HEK293 (cell line): Measurements from ENCODE around the gene MIER3.

Experiments
- CTCF ChIA-PET: fragments of 350-600 bp; formaldehyde crosslinking; extraction: SDS; loops from one replicate; lab custom pipeline; 2021; ENCODE audit warnings: antibody characterized with exemption; lab: Yijun Ruan, JAX
- POLR2A ChIA-PET: fragments of 300-600 bp; formaldehyde crosslinking; extraction: SDS; loops from one replicate; lab custom pipeline; 2020; ENCODE audit warnings: antibody characterized with exemption, inconsistent platforms; lab: Yijun Ruan, JAX
- H3K27ac ChIP-seq: fragments of 200-500 bp; sonication (Bioruptor generic); 2 replicates; pipeline ENCODE4 v1.5.1; 2014; ENCODE audit warnings: low read depth, low read length, control low read depth, inconsistent platforms; ENCODE audit errors: extremely low read depth
- H3K36me3 ChIP-seq, 2 experiments: fragments of 200-500 bp in 1 of 2; sonication (Bioruptor generic) in 1 of 2; 1 replicate in 1 of 2; 2 replicates in 1 of 2; pipeline ENCODE4 v1.5.1; 2014 to 2017; ENCODE audit warnings: inconsistent platforms in 2 of 2, low read length in 2 of 2; ENCODE audit not compliant: control insufficient read depth in 2 of 2, insufficient read depth in 1 of 2
- H3K4me1 ChIP-seq: fragments of 200-500 bp; sonication (Bioruptor generic); 2 replicates; pipeline ENCODE4 v1.5.1; 2014; ENCODE audit warnings: mild to moderate bottlenecking, low read length, inconsistent platforms; ENCODE audit not compliant: control insufficient read depth, insufficient read depth
- H3K4me3 ChIP-seq: 2 replicates; pipeline ENCODE4 v1.5.1; 2011; ENCODE audit warnings: low read depth, mild to moderate bottlenecking, control low read depth, low read length, moderate library complexity
- H3K9me3 ChIP-seq: fragments of 200-500 bp; sonication (Bioruptor generic); 2 replicates; pipeline ENCODE4 v1.5.1; 2014; ENCODE audit warnings: low read depth, low read length, inconsistent platforms; ENCODE audit not compliant: control insufficient read depth, insufficient read depth
- CTCF ChIP-seq: fragments of 450-650 bp; formaldehyde crosslinking; IDR thresholded peaks from 2 replicates; pipeline ENCODE4 v1.5.1; 2016; ENCODE audit warnings: missing biosample characterization, missing genetic modification characterization
- MZF1 ChIP-seq: fragments of 450-650 bp; formaldehyde crosslinking; IDR thresholded peaks from 2 replicates; pipeline ENCODE4 v1.5.1; 2017; ENCODE audit warnings: missing biosample characterization, missing genetic modification characterization, borderline replicate concordance
- REPIN1 ChIP-seq: fragments of 450-650 bp; formaldehyde crosslinking; IDR thresholded peaks from 2 replicates; pipeline ENCODE4 v1.5.1; 2017; ENCODE audit warnings: missing biosample characterization, missing genetic modification characterization, low read depth
- SETDB1 ChIP-seq: IDR thresholded peaks from one replicate; pipeline ENCODE4 v1.6.1; 2017; ENCODE audit warnings: mild to moderate bottlenecking, low read length, moderate library complexity, mixed read lengths; ENCODE audit not compliant: insufficient read length
- SP3 ChIP-seq: fragments of 450-650 bp; formaldehyde crosslinking; IDR thresholded peaks from 2 replicates; pipeline ENCODE4 v1.5.1; 2016; ENCODE audit warnings: missing biosample characterization, missing genetic modification characterization
- ZBTB17 ChIP-seq: fragments of 450-650 bp; formaldehyde crosslinking; IDR thresholded peaks from 2 replicates; pipeline ENCODE4 v1.5.1; 2016; ENCODE audit warnings: missing biosample characterization, missing genetic modification characterization
- ZFP41 ChIP-seq: fragments of 450-650 bp; formaldehyde crosslinking; IDR thresholded peaks from 2 replicates; pipeline ENCODE4 v1.5.1; 2016; ENCODE audit warnings: missing biosample characterization, missing genetic modification characterization, borderline replicate concordance
- ZNF10 ChIP-seq: fragments of 450-650 bp; formaldehyde crosslinking; IDR thresholded peaks from 2 replicates; pipeline ENCODE4 v1.5.1; 2017; ENCODE audit warnings: missing biosample characterization, missing genetic modification characterization
- ZNF121 ChIP-seq: fragments of 450-650 bp; formaldehyde crosslinking; IDR thresholded peaks from 2 replicates; pipeline ENCODE4 v1.5.1; 2016; ENCODE audit warnings: missing biosample characterization, missing genetic modification characterization
- ZNF292 ChIP-seq: fragments of 450-650 bp; formaldehyde crosslinking; IDR thresholded peaks from 2 replicates; pipeline ENCODE4 v1.5.1; 2016; ENCODE audit warnings: low read depth, missing biosample characterization, missing genetic modification characterization, borderline replicate concordance
- ZNF366 ChIP-seq: fragments of 450-650 bp; formaldehyde crosslinking; conservative IDR thresholded peaks from 2 replicates; pipeline ENCODE4 v1.5.1; 2016; ENCODE audit warnings: missing biosample characterization, missing genetic modification characterization
- ZNF37A ChIP-seq: fragments of 450-650 bp; IDR thresholded peaks from 2 replicates; pipeline ENCODE4 v1.5.1; 2018; ENCODE audit warnings: missing biosample characterization, missing genetic modification characterization
- ZNF394 ChIP-seq: fragments of 450-650 bp; formaldehyde crosslinking; IDR thresholded peaks from 2 replicates; pipeline ENCODE4 v1.5.1; 2016; ENCODE audit warnings: missing biosample characterization, missing genetic modification characterization, mild to moderate bottlenecking, moderate library complexity, borderline replicate concordance
- ZNF473 ChIP-seq: fragments of 450-650 bp; formaldehyde crosslinking; IDR thresholded peaks from 2 replicates; pipeline ENCODE4 v1.5.1; 2017; ENCODE audit warnings: missing biosample characterization, missing genetic modification characterization
- ZNF48 ChIP-seq: fragments of 450-650 bp; formaldehyde crosslinking; IDR thresholded peaks from 2 replicates; pipeline ENCODE4 v1.5.1; 2016; ENCODE audit warnings: missing biosample characterization, missing genetic modification characterization
- ZNF514 ChIP-seq: fragments of 450-650 bp; formaldehyde crosslinking; IDR thresholded peaks from 2 replicates; pipeline ENCODE4 v1.5.1; 2016; ENCODE audit warnings: missing biosample characterization, missing genetic modification characterization
- ZNF548 ChIP-seq: fragments of 450-650 bp; formaldehyde crosslinking; IDR thresholded peaks from 2 replicates; pipeline ENCODE4 v1.5.1; 2016; ENCODE audit warnings: missing biosample characterization, missing genetic modification characterization
- ZNF624 ChIP-seq: fragments of 450-650 bp; formaldehyde crosslinking; IDR thresholded peaks from 2 replicates; pipeline ENCODE4 v1.5.1; 2017; ENCODE audit warnings: missing biosample characterization, missing genetic modification characterization
- ZNF626 ChIP-seq: fragments of 450-650 bp; sonication (Bioruptor Pico); formaldehyde crosslinking; IDR thresholded peaks from 2 replicates; pipeline ENCODE4 v1.5.1; 2018; ENCODE audit warnings: missing biosample characterization, missing genetic modification characterization, inconsistent platforms
- ZNF654 ChIP-seq: fragments of 450-650 bp; formaldehyde crosslinking; IDR thresholded peaks from 2 replicates; pipeline ENCODE4 v1.5.1; 2016; ENCODE audit warnings: low read depth, missing biosample characterization, missing genetic modification characterization
- ZNF660 ChIP-seq: fragments of 450-650 bp; IDR thresholded peaks from 2 replicates; pipeline ENCODE4 v1.5.1; 2018; ENCODE audit warnings: missing biosample characterization, mild to moderate bottlenecking, missing genetic modification characterization
- ZNF664 ChIP-seq: fragments of 450-650 bp; formaldehyde crosslinking; IDR thresholded peaks from 2 replicates; pipeline ENCODE4 v1.5.1; 2016; ENCODE audit warnings: missing biosample characterization, missing genetic modification characterization

Gene MIER3

GRCh38 chr5:56900858-56901578 is 50.9 kb downstream of the MIER3 start:
- Histone ChIP-seq H3K9me3 (no peaks in the 10 kb centered on the region), H3K4me1 (no peaks in the 10 kb centered on the region), H3K36me3 (no peaks in the 10 kb centered on the region), H3K4me3 (no peak overlapping the region), H3K27ac (no peak overlapping the region)
- ChIA-PET CTCF (interaction anchor here (0.5 to 3.7 kb wide), 40 partner anchors 10 to 966 kb away, joined by 3 to 44 read pairs (median 4); no protein-coding TSS in a partner anchor), POLR2A (no interaction called here)
- TF ChIP-seq CTCF (tag by site-specific recombination) (0 out of 2 replicates have a peak, but pooled peaks have one; percentile 50), ZNF514 (tag by site-specific recombination) (no peak), ZNF366 (peak; percentile 97), ZBTB17 (peak; percentile 33; the same call in 1 of the 2 replicates), ZNF48 (no peak), ZNF660 (tag by site-specific recombination) (peak; percentile 77), ZNF654 (tag by site-specific recombination) (peak; percentile 91)

DNA sequence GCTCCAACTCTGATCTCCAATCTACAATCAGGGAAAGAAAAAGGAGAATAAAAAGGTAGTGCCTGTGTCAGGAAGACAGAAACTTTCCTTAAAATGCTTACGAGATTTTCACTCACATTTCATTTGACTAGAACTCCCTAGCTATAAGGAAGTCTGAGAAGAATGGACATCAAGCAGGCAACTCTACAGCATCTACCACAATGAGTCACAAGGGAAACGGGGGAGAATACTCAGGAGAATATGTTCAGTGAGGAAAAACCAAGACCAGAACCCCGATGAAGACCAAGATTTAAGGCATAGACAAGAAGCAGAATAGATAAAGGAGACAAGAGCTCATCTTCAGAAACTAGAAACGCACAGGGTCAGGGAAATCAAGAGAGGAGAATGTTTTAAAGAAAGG is 51.5 kb downstream of the MIER3 start:
- ChIA-PET CTCF (interaction anchor here (0.5 to 3.7 kb wide), 33 partner anchors 9 to 965 kb away, joined by 3 to 44 read pairs (median 4); partner anchors contain the start of gene SETD9), POLR2A (no interaction called here)
- no peak for TF ChIP-seq ZNF121 (tag by site-specific recombination)
- no peak for TF ChIP-seq ZNF394 (tag by site-specific recombination)
- TF ChIP-seq ZFP41 (tag by site-specific recombination), result no peak
- no peak for TF ChIP-seq SETDB1
- no peak for TF ChIP-seq ZNF548 (tag by site-specific recombination)
- TF ChIP-seq ZNF626 (tag by site-specific recombination), result no peak
- TF ChIP-seq ZNF473 (tag by site-specific recombination), result no peak
- no peak for TF ChIP-seq ZNF292 (tag by site-specific recombination)
- TF ChIP-seq ZNF624, result no peak
- no peak for TF ChIP-seq ZNF664 (tag by site-specific recombination)

DNA sequence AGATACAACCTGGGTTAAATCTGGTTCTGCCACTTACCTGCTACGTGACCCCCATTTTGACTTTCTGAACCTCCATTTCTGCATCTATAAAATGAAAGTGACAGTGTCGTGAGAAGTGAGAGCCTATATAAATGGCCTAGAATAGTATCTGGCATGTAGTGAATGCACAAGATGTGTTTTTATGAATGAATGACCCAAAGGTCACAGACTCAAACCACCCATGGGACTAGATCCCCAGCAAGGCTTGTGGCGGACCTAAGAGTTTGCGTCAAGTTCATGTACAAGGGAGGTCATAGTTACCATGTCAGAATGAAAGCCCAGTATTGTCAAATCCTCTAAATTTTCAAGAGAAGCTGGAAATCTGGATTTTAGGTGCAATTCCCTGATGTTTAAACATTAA is 53.7 kb downstream of the MIER3 start:
- Histone ChIP-seq H3K4me3 (no peak overlapping the region), H3K9me3 (no peaks in the 10 kb centered on the region)
- POLR2A ChIA-PET, result no interaction called here
- CTCF ChIA-PET, result interaction anchor here (1.6 to 1.8 kb wide), 2 partner anchors 10 to 627 kb away, joined by 4 to 7 read pairs; no protein-coding TSS in a partner anchor
- TF ChIP-seq ZNF37A (tag by site-specific recombination), result no peak
- TF ChIP-seq ZNF10 (tag by site-specific recombination), result no peak
- TF ChIP-seq REPIN1, result no peak
- no peak for TF ChIP-seq MZF1 (tag by site-specific recombination)
- TF ChIP-seq SP3, result no peak
- TF ChIP-seq, all 188 proteins: peak for 0
- no peaks in the 10 kb centered on the region for H3K4me1 ChIP-seq
- peaks cover 0 to 14% of the 10 kb centered on the region in 2 experiments; a peak in 1 of 3 replicates for H3K36me3 ChIP-seq
- H3K27ac ChIP-seq, result no peak overlapping the region

More for the DNA sequence above, 51.5 kb downstream of the MIER3 start:
- Histone ChIP-seq H3K4me1 (no peaks in the 10 kb centered on the region), H3K36me3 (no peaks in the 10 kb centered on the region), H3K9me3 (no peaks in the 10 kb centered on the region), H3K4me3 (no peak overlapping the region), H3K27ac (no peak overlapping the region)
